HG02678 (cell line): ENCODE data around the gene HDAC4.

ENCODE experiments used
- ATAC-seq: cut with Tn5 transposase; IDR thresholded peaks from one replicate; pipeline ENCODE4 v1.9.1; 2021; ENCODE audit warnings: mild to moderate bottlenecking, moderate library complexity; ENCODE audit not compliant: unreplicated experiment

The HDAC4 gene

GRCh38 chr2:239148495-239149200 lies 252.2 kb downstream of the HDAC4 start:
- no peak for ATAC-seq

GRCh38 chr2:239147376-239147775 lies 253.4 kb downstream of the HDAC4 start:
- no peak for ATAC-seq

GRCh38 chr2:239146741-239147181 lies 254.1 kb downstream of the HDAC4 start:
- no peak for ATAC-seq

- ATAC-seq, result no peak
These were observed 254.7 kb downstream of the HDAC4 start for GRCh38 chr2:239146011-239146641.

- no peak for ATAC-seq
These were observed 255.2 kb downstream of the HDAC4 start for GRCh38 chr2:239145601-239146000.

GRCh38 chr2:239145106-239145505 lies 255.7 kb downstream of the HDAC4 start:
- no peak for ATAC-seq

GRCh38 chr2:239144713-239144999 lies 256.2 kb downstream of the HDAC4 start:
- ATAC-seq, result no peak

- no peak for ATAC-seq
These were observed 256.7 kb downstream of the HDAC4 start for GRCh38 chr2:239143858-239144712.

- no peak for ATAC-seq
These were observed 258.0 kb downstream of the HDAC4 start for GRCh38 chr2:239142806-239143205.

GRCh38 chr2:239142296-239142695 lies 258.5 kb downstream of the HDAC4 start:
- ATAC-seq, result no peak

- no peak for ATAC-seq
These were observed 259.6 kb downstream of the HDAC4 start for GRCh38 chr2:239141021-239141760.

GRCh38 chr2:239140346-239141020 lies 260.3 kb downstream of the HDAC4 start:
- ATAC-seq, result no peak

GRCh38 chr2:239139566-239139965 lies 261.3 kb downstream of the HDAC4 start:
- no peak for ATAC-seq

GRCh38 chr2:239139101-239139500 lies 261.7 kb downstream of the HDAC4 start:
- no peak for ATAC-seq

GRCh38 chr2:239138610-239139009 lies 262.2 kb downstream of the HDAC4 start:
- ATAC-seq, result no peak

- no peak for ATAC-seq
These were observed 262.9 kb downstream of the HDAC4 start for GRCh38 chr2:239137898-239138283.

- ATAC-seq, result no peak
These were observed 263.5 kb downstream of the HDAC4 start for GRCh38 chr2:239137165-239137897.

- ATAC-seq, result no peak
These were observed 264.1 kb downstream of the HDAC4 start for GRCh38 chr2:239136762-239137161.

- ATAC-seq, result no peak
These were observed 264.6 kb downstream of the HDAC4 start for GRCh38 chr2:239136203-239136602.

- no peak for ATAC-seq
These were observed 265.3 kb downstream of the HDAC4 start for GRCh38 chr2:239135531-239135930.
